ENCODE measurements around the gene CXXC4.
A peak's percentile ranks its signal among the peaks of the same experiment; 100 is the strongest.

Gene CXXC4

DNA sequence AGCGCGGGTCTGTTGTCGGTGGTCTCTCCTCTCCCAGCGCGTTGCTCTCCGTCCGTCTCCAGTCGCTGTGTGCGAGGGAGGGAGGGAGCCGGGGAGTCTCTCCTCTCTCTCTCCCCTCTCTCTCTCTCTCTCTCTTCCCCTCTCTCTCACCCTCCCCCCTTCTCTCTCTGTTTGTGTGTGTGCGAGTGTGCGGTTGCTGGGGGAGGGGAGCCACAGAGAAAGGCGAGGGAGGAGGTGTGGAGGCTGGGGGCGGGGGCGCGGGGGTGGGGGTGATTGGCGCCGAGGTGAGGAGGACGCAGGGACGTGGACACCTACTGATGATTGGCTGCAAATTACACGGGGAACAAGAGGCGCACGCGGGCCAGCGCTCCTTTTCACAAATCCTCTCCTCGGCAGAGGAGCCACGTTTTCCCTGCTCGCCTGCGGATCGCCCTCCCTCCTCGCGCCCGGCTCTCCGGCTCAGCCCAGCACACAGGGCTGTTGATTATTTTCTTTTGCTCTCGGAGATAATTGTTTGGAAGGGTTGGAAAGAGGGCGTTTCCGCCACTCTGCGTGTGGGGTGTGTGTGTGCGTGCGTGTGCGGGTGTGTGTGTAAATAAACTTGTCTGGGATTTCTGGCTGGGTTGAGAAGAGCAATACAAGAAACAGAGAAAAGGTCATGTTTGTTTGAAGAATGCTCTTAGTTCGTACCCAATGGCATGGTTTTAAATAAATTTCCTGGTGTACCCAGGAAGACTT is at the start of gene CXXC4:
Gene CXXC4, minus strand, starts transcription at position 73 of the 738 bp plus-strand sequence. CDS start 3,092 bp downstream, outside the sequence.
- Mint-ChIP-seq H3K4me3 (peak within 1 kb of the TSS; percentile 41 to 70), H3K36me3 (no peaks in the 10 kb centered on the region), H3K27me3 (peaks cover 47 to 63% of the 10 kb centered on the region in 2 donors), H3K27ac (no peak within 1 kb of the TSS), H3K4me1 (peaks cover 21 to 42% of the 10 kb centered on the region in 2 donors), H3K9me3 (no peaks in the 10 kb centered on the region)
- no peak for DNase-seq
- no peak for ATAC-seq (replicated peaks)

DNA sequence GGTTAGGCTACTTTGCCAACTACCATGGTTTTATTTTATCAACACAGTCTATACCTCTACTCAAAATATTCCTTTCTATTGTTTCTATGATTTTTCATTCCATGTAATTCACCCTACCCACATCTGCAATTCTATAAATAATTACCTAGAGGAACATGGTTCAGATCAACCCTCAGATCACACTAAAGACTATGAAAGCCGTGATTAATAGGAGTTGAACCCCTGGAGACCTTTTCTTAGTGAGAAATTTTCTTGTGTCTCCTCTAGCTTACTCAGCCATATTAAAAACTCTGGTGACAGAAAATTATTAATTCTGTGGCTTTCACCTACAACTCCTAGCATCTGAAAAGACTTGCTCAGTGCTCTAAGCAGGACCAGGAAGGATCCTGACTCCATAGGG is 38.5 kb upstream of the CXXC4 start:
- Mint-ChIP-seq H3K9me3 (peaks cover 0 to 2% of the 10 kb centered on the region in 2 donors), H3K36me3 (no peaks in the 10 kb centered on the region), H3K27me3 (no peaks in the 10 kb centered on the region), H3K27ac (no peak overlapping the region), H3K4me1 (no peaks in the 10 kb centered on the region), H3K4me3 (no peak overlapping the region)
- DNase-seq (no peak), ATAC-seq (replicated peaks) (no peak)

DNA sequence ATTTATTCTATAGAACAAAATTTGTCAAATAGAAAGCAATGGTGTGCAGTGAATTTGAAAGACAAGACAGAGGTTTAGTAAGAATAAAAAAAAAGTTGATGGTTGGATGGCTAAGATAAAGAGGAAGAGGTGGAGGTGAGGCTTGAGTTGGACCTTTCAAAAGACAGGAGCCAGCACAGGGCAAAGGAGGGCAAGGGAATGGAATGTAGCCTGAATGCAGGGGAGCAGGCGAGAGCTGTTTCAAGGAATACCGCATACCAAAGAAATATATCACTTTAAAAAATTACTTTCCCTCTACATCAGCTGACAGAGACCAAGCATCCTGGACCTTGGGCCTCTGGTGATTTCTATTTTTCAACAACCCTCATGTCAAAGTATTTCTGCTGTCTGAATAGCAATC is 38.0 kb upstream of the CXXC4 start:
- no peak overlapping the region for H3K27ac Mint-ChIP-seq
- no peak for ATAC-seq (replicated peaks)
- DNase-seq = no peak
- no peaks in the 10 kb centered on the region for H3K27me3 Mint-ChIP-seq
- no peaks in the 10 kb centered on the region for H3K36me3 Mint-ChIP-seq
- H3K9me3 Mint-ChIP-seq = peaks cover 0 to 3% of the 10 kb centered on the region in 2 donors
- no peaks in the 10 kb centered on the region for H3K4me1 Mint-ChIP-seq
- no peak overlapping the region for H3K4me3 Mint-ChIP-seq

DNA sequence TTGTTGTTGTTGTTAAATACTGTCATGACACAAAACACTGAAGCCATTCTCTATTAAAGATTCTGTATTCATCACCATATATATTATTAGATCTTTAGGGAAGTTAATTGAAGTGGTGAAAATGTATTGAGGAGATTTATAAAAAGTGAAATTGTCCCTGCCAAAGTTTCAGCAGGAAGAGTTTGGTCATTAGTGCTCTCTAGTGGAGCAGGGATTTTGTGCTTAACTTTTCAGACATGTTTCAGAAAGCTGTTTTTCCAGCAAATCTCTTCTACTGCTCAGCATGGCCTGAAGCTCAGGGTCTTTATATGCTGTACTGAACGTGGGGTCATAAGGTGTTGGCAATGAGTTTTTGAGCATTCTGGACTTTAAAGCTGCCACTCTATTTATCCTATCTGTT is 36.7 kb upstream of the CXXC4 start:
- Mint-ChIP-seq H3K4me1 (no peaks in the 10 kb centered on the region), H3K4me3 (no peak overlapping the region), H3K36me3 (no peaks in the 10 kb centered on the region), H3K27me3 (no peaks in the 10 kb centered on the region), H3K9me3 (peaks cover 0 to 3% of the 10 kb centered on the region in 2 donors), H3K27ac (no peak overlapping the region)
- DNase-seq = no peak
- no peak for ATAC-seq (replicated peaks)

DNA sequence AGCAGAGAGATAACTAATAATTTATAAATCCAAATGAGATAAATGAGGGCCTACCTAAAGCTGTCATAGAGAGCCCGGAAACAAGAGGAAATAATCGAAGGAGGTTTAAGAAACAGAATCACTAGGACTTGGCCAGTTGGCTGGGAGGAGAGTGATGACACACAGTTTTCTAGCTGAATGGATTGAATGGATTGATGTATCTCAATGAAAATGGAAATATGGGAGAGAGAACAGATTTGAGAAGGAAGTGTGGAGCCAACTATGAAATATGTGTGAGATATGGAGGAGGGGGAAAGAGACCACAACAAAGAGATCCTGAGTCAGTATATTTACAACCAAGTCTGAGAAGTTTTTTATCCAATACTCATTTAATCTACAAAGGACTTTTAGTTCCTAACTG is 35.7 kb upstream of the CXXC4 start:
- no peak overlapping the region for H3K27ac Mint-ChIP-seq
- DNase-seq (no peak), ATAC-seq (replicated peaks) (no peak)
- no peaks in the 10 kb centered on the region for H3K4me1 Mint-ChIP-seq
- H3K4me3 Mint-ChIP-seq = no peak overlapping the region
- H3K27me3 Mint-ChIP-seq = no peaks in the 10 kb centered on the region
- H3K9me3 Mint-ChIP-seq = peaks cover 0 to 1% of the 10 kb centered on the region in 2 donors
- H3K36me3 Mint-ChIP-seq = no peaks in the 10 kb centered on the region

DNA sequence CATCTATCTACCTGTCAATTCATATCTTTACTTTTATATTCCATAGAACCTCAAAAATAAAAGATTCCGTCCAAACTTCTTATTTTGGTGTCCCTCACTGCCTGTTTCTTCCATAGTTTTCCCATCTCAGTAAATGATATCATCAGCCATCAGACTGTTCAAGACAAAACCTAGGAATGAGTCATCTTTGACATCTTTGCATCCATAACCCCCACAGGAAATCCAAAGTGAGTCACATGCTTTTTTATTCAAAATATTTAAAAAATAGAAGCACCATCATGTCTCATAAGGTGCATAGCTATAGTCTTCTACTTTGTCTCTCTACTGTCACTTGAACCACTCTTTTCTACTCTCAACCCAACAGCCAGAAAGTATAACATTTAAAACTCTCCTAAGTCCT is 29.9 kb upstream of the CXXC4 start:
- H3K4me3 Mint-ChIP-seq = no peak overlapping the region
- H3K27ac Mint-ChIP-seq = no peak overlapping the region
- no peaks in the 10 kb centered on the region for H3K36me3 Mint-ChIP-seq
- DNase-seq (no peak), ATAC-seq (replicated peaks) (no peak)
- no peaks in the 10 kb centered on the region for H3K4me1 Mint-ChIP-seq
- H3K27me3 Mint-ChIP-seq = no peaks in the 10 kb centered on the region
- peaks cover 0 to 1% of the 10 kb centered on the region in 2 donors for H3K9me3 Mint-ChIP-seq

DNA sequence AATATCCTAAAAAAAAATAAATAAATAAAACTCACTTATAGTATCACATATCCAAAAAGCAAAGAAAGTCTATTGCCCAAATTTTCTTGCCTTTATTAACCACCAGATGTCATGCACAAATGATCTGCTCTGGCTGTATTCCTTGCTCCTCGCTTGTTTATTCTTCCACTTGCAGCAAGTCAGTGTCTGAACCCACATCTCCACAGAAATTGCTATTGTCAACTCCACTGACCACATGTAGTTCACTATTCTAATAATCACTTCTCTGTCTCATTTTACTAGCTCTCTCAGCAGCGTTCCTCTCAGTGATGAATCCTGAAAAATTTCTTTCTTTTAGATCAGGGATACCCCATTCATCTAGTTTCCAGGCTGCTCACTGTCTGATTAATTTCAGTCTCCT is 29.3 kb upstream of the CXXC4 start:
- ATAC-seq (replicated peaks) (no peak), DNase-seq (no peak)
- Mint-ChIP-seq H3K4me3 (no peak overlapping the region), H3K27ac (no peak overlapping the region), H3K4me1 (no peaks in the 10 kb centered on the region), H3K27me3 (no peaks in the 10 kb centered on the region), H3K9me3 (peaks cover 0 to 1% of the 10 kb centered on the region in 2 donors), H3K36me3 (no peaks in the 10 kb centered on the region)

DNA sequence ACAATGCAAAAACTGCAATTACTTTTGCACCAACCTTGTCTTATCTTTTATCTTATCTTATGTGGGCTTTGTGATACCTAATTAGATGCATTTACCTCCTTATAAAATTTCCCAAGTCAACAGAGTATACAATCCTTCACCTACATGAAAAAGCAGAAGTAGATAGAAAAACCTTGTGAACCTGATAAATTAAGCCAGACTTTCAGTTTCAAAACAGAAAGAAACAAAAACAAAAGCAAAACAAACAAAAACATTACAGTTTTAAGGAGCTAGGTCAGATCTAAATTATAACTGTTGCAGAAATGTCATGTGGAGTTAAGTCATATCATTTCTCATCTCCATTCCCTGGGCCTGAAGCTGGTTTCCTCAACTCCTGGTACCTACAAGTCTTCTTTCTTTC is 24.9 kb upstream of the CXXC4 start:
- Mint-ChIP-seq H3K27me3 (no peaks in the 10 kb centered on the region), H3K4me3 (no peak overlapping the region), H3K27ac (no peak overlapping the region), H3K9me3 (peaks cover 0 to 2% of the 10 kb centered on the region in 2 donors), H3K4me1 (no peaks in the 10 kb centered on the region), H3K36me3 (no peaks in the 10 kb centered on the region)
- DNase-seq = no peak
- no peak for ATAC-seq (replicated peaks)

DNA sequence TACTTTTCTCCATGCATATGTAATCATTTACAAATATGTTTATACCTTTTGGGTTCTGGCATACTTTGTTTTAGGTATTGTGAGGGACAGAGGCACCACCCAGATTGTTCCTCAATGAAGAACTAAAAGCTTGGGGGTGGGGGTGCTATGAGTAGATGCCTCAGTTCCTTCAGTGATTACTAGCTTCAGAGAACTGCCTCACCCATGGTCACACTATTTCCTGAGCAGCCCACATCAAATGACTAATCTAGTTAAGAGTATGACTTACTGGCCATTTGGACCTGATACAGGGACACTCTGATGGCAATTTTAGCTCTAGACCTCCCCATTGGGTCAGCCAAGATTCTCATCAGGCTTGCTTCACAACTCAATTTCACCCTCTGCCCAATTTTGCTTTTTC is 22.2 kb upstream of the CXXC4 start:
- DNase-seq (no peak), ATAC-seq (replicated peaks) (no peak)
- no peaks in the 10 kb centered on the region for H3K4me1 Mint-ChIP-seq

DNA sequence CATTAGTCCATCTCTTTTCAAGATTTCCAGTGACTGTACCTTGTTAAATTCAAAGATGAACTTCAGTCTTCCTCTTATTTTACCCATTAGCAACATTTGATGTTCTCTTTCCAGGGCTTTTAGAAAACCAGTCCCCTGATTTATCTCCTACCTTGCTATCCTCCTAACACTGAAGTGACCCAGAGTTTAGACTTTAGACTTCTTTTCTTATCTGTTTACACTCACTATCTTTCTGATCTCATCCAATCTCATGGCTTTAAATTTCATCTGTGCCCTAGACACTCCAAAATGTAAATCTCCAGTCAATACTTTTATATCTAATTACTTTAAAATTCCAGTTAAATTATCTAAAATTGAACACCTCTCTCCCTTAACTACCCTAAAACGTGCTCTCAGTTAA is 13.5 kb upstream of the CXXC4 start:
- H3K27ac Mint-ChIP-seq = no peak overlapping the region
- ATAC-seq (replicated peaks) (no peak), DNase-seq (no peak)
- no peaks in the 10 kb centered on the region for H3K4me1 Mint-ChIP-seq
- H3K9me3 Mint-ChIP-seq = peaks cover 0 to 1% of the 10 kb centered on the region in 2 donors
- no peak overlapping the region for H3K4me3 Mint-ChIP-seq
- no peaks in the 10 kb centered on the region for H3K36me3 Mint-ChIP-seq
- peaks cover 0 to 4% of the 10 kb centered on the region in 2 donors for H3K27me3 Mint-ChIP-seq

More for the DNA sequence above, 22.2 kb upstream of the CXXC4 start:
- H3K27me3 Mint-ChIP-seq = no peaks in the 10 kb centered on the region
- H3K4me3 Mint-ChIP-seq = no peak overlapping the region
- H3K27ac Mint-ChIP-seq = no peak overlapping the region
- H3K9me3 Mint-ChIP-seq = peaks cover 0 to 2% of the 10 kb centered on the region in 2 donors
- H3K36me3 Mint-ChIP-seq = no peaks in the 10 kb centered on the region

DNA sequence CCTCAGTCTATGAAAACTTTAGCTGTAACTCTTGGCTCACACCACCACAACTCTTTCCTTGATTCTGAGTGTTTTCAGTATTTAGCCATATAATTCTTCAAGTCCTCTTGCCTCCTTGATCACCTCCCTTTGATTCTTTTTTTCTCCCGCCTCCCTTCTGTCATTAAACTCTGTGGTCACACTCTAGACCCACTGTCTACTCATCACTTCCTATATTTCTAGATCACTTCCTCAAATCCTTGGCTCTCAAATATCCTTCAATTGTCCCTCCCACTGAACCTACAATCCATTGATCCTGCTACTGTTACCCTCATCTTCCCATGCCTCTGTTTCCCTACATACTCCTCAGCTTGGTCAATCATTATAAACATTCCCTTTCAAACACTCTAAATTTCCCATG is 12.4 kb upstream of the CXXC4 start:
- Mint-ChIP-seq H3K4me3 (no peak overlapping the region), H3K4me1 (no peaks in the 10 kb centered on the region), H3K9me3 (peaks cover 0 to 1% of the 10 kb centered on the region in 2 donors), H3K27me3 (peaks cover 2 to 4% of the 10 kb centered on the region in 2 donors), H3K36me3 (no peaks in the 10 kb centered on the region), H3K27ac (no peak overlapping the region)
- DNase-seq (no peak), ATAC-seq (replicated peaks) (no peak)

DNA sequence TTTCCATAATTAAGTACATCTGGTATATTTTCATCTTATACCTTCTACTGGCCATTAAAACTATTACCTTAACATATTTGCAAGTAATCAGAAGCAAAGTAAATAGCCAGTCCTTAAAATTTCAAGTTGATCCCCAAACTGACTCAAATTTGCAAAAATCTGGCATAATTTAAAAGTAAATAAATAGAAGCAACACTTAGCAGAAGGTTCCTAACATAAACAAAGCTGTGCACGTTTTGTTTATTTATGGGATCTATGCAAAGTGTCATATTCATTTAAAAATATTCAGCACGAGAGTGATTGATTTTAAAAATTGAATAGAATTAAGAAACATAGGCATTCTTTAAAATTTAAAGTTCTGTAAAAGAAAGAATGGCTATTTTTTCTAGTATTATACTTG is 9.8 kb upstream of the CXXC4 start:
- DNase-seq = no peak
- Mint-ChIP-seq H3K36me3 (no peaks in the 10 kb centered on the region), H3K27ac (no peak overlapping the region), H3K9me3 (peaks cover 0 to 1% of the 10 kb centered on the region in 2 donors), H3K27me3 (peaks cover 4 to 7% of the 10 kb centered on the region in 2 donors), H3K4me1 (no peaks in the 10 kb centered on the region), H3K4me3 (no peak overlapping the region)
- no peak for ATAC-seq (replicated peaks)

DNA sequence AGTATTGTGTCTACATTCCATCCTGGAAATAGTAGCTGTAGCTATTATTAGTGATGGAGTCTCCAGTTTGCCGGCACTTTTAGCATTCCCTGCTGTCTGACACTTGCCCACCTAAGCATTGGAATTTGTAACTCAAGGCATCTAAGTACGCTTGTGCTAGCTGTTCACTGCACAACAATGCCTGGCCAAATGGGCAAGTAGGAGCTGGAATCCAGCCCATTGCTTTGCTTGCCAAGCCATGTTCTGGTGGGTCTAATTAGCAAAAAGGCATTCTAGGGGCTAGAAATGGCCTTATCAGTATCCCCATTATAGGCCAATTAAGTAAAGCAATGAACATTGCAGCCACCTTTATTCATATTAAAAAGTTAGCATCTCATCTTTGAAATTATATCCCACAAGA is 7.8 kb upstream of the CXXC4 start:
- Mint-ChIP-seq H3K36me3 (no peaks in the 10 kb centered on the region), H3K4me3 (no peak overlapping the region), H3K27ac (no peak overlapping the region), H3K9me3 (peaks cover 0 to 1% of the 10 kb centered on the region in 2 donors), H3K27me3 (peaks cover 11 to 18% of the 10 kb centered on the region in 2 donors), H3K4me1 (no peaks in the 10 kb centered on the region)
- DNase-seq (no peak), ATAC-seq (replicated peaks) (no peak)

DNA sequence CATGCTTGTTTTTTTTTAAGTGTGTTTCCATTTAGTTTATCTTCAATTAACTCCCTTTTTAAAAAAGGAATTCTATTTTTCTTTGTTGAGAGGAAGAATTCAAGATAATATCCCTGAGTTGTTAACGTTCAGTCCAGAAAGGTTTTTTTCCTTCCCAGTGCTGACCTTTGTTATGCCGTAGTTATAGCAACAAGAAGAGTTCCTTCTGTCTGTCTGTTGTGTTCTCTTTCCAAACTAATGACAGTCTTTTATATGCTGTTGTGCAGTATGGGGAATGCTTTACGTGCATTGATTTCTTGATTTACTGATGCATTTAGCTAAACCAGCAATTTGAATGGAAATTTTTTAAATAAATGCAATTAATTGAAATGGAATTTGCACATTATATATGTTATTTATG is 6.6 kb upstream of the CXXC4 start:
- H3K4me1 Mint-ChIP-seq = no peaks in the 10 kb centered on the region
- ATAC-seq (replicated peaks) (no peak), DNase-seq (no peak)
- no peaks in the 10 kb centered on the region for H3K36me3 Mint-ChIP-seq
- H3K4me3 Mint-ChIP-seq = no peak overlapping the region
- no peak overlapping the region for H3K27ac Mint-ChIP-seq
- peaks cover 0 to 1% of the 10 kb centered on the region in 2 donors for H3K9me3 Mint-ChIP-seq
- H3K27me3 Mint-ChIP-seq = peaks cover 11 to 18% of the 10 kb centered on the region in 2 donors

DNA sequence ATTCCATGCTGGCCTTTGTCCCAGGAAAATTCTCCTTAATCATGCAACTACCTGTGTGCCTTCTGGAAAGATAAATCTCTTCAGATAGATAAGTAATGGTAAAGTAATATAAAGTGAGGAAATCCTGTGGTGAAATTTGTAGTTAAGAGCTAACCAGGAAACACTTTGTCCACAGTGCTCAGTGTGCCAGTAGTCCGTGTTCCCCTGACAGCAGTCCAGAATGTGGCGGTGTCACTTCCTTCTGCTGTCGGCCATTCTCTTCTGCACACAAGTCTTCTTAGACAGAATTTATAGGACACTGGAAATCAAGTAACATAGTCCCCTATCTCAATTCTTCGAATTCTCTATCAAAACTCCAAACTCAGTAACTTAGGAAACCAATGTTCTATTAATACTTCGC is 5.7 kb upstream of the CXXC4 start:
- no peaks in the 10 kb centered on the region for H3K36me3 Mint-ChIP-seq
- no peak for DNase-seq
- ATAC-seq (replicated peaks) = no peak
- H3K27me3 Mint-ChIP-seq = peaks cover 10 to 22% of the 10 kb centered on the region in 2 donors
- no peak overlapping the region for H3K4me3 Mint-ChIP-seq
- H3K4me1 Mint-ChIP-seq = peaks cover 0 to 4% of the 10 kb centered on the region in 2 donors
- peaks cover 0 to 1% of the 10 kb centered on the region in 2 donors for H3K9me3 Mint-ChIP-seq
- no peak overlapping the region for H3K27ac Mint-ChIP-seq

Data from stimulated activated naive B cell treated with anti-CD40 and anti-IgM and Interleukin-4, amounts not matched to agents 10 μg/mL and 1 μg/mL and 100 μg/mL, for 72 hours (primary cell).